Measurements from ENCODE around the gene POMT2. TPM values are rescaled to one million over a fixed set of nuclear protein-coding genes. Genes with fewer than 3 reads are reported as not detected.
"Not testable (repeated sequence)": the region's sequence is repeated elsewhere in the genome, so short reads cannot be mapped to it uniquely, and the experiment has no call there.

Gene POMT2
- total RNA-seq, 1 donor = 2.8 TPM

DNA sequence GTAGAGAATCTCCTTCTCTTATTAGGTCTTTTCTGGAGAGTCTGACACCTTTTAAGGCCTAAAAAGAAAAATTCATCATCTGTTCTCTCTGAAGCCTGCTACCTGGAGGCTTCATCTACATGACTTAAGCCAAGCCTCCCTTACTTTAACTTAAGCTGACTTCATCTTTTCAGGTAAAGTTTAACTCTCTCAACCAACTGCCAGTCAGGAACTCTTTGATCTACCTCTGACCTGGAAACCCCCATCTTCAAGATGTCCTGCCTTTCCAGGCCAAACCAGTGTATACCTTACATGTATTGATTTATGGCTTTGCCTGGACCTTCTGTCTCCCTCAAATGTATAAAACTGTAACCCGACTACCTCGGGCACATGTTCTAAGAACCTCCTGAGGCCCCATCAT lies 17.6 kb upstream of the POMT2 start:
- Histone ChIP-seq H3K4me1 (ENCODE audit: insufficient read depth, low read length) (no peaks in the 10 kb centered on the region), H3K27me3 (ENCODE audit: insufficient read depth, low read length) (no peaks in the 10 kb centered on the region), H3K9me3 (ENCODE audit: low read depth, low read length) (no peaks in the 10 kb centered on the region), H3K4me3 (ENCODE audit: low read length) (no peak overlapping the region)

DNA sequence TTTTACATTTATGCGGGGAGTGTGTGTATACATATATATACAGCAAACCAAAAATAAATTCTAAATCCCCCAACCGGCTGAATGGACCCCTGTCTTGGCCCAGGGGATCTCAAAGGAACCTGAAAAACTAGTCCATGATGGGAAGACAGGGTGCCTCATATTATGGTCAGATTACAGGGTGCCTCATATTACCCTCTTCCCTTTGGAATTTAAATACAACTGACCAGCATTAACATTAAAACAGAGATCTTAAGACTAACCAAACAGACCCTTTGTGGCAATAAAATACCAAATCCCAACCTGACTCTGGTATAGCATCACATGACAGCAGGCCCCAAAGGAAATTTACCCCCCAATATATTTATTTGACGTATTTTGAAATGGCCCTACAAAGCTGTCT lies 17.2 kb upstream of the POMT2 start:
- H3K4me3 ChIP-seq (ENCODE audit: low read length) = no peak overlapping the region

GRCh38 chr14:77337255-77337654 lies 16.6 kb upstream of the POMT2 start:
- not testable (repeated sequence) for H3K27me3 ChIP-seq (ENCODE audit: insufficient read depth, low read length); H3K4me1 ChIP-seq (ENCODE audit: insufficient read depth, low read length); H3K4me3 ChIP-seq (ENCODE audit: low read length); H3K9me3 ChIP-seq (ENCODE audit: low read depth, low read length)

More for the DNA sequence above, 17.2 kb upstream of the POMT2 start:
- H3K9me3 ChIP-seq (ENCODE audit: low read depth, low read length) = no peaks in the 10 kb centered on the region
- H3K27me3 ChIP-seq (ENCODE audit: insufficient read depth, low read length) = no peaks in the 10 kb centered on the region
- H3K4me1 ChIP-seq (ENCODE audit: insufficient read depth, low read length) = no peaks in the 10 kb centered on the region

DNA sequence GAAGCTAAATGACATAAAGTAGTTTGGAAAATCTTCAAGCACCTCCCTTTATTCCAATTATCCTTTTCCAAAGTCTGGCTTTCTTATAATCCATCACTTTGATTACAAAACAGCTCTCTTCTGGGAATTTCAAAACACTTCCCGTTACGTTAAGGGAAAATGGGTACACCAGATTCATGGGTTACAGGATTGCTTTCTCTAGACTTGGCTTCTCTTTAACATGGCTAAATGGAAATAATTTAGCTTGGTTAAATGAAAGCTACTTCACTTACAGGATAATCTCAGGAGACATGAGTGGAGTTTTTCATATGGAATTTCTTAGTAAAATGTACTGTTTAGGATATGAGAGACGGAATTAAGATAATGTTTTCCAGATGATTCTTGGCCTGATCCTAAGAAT lies 14.9 kb upstream of the POMT2 start:
- H3K9me3 ChIP-seq (ENCODE audit: low read depth, low read length) = no peaks in the 10 kb centered on the region
- no peaks in the 10 kb centered on the region for H3K27me3 ChIP-seq (ENCODE audit: insufficient read depth, low read length)
- H3K4me3 ChIP-seq (ENCODE audit: low read length) = no peak overlapping the region
- H3K4me1 ChIP-seq (ENCODE audit: insufficient read depth, low read length) = no peaks in the 10 kb centered on the region

DNA sequence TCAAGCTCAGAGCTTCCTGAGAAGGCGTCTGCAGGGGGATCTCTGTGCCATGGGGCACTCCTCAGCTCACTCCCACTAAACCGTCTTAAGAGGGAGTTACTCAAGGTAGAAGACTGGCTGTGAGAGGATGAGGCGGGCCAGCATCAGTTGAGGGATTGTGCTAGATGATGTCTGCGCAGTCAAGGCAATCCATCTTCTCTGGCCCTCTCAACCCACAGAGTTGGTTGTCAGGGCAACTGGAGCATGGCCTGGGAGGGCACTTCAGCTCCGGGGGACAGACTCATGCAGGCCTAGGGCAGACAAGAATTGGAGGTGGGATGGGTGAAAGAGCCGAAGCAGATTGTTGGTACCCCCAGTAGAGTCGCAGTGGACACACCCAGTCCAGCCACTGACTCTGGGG lies 9.2 kb upstream of the POMT2 start:
- no peaks in the 10 kb centered on the region for H3K9me3 ChIP-seq (ENCODE audit: low read depth, low read length)
- H3K4me3 ChIP-seq (ENCODE audit: low read length) = no peak overlapping the region
- H3K27me3 ChIP-seq (ENCODE audit: insufficient read depth, low read length) = no peaks in the 10 kb centered on the region
- no peaks in the 10 kb centered on the region for H3K4me1 ChIP-seq (ENCODE audit: insufficient read depth, low read length)

GRCh38 chr14:77327111-77327510 lies 6.4 kb upstream of the POMT2 start:
- Histone ChIP-seq H3K4me1 (ENCODE audit: insufficient read depth, low read length) (peaks cover 7% of the 10 kb centered on the region), H3K27me3 (ENCODE audit: insufficient read depth, low read length) (no peaks in the 10 kb centered on the region), H3K4me3 (ENCODE audit: low read length) (no peak overlapping the region), H3K9me3 (ENCODE audit: low read depth, low read length) (no peaks in the 10 kb centered on the region)

GRCh38 chr14:77325746-77326094 lies 5.0 kb upstream of the POMT2 start:
- Histone ChIP-seq H3K4me3 (ENCODE audit: low read length) (no peak overlapping the region), H3K27me3 (ENCODE audit: insufficient read depth, low read length) (no peaks in the 10 kb centered on the region), H3K4me1 (ENCODE audit: insufficient read depth, low read length) (peaks cover 10% of the 10 kb centered on the region), H3K9me3 (ENCODE audit: low read depth, low read length) (no peaks in the 10 kb centered on the region)

GRCh38 chr14:77324816-77325745 lies 4.4 kb upstream of the POMT2 start:
- Histone ChIP-seq H3K9me3 (ENCODE audit: low read depth, low read length) (no peaks in the 10 kb centered on the region), H3K27me3 (ENCODE audit: insufficient read depth, low read length) (no peaks in the 10 kb centered on the region), H3K4me3 (ENCODE audit: low read length) (no peak overlapping the region)

DNA sequence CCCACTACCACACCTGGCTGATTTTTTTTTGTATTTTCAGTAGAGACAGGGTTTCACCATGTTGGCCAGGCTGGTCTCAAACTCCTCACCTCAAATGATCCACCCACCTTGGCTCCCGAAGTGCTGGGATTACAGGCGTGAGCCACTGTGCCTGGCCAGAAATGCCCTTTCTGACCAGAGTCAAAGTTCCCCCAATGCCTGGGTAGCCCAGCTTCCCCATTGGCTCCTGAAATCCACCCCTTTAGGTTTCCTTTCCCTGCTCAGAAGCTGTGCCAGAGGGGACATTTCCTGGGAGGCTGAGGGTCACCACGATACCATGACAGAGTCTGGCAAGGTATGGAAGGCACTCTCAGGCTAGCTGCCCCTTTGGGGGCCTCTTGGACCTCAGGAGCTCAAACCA lies 3.6 kb upstream of the POMT2 start:
- no peaks in the 10 kb centered on the region for H3K9me3 ChIP-seq (ENCODE audit: low read depth, low read length)
- peaks cover 18% of the 10 kb centered on the region for H3K4me1 ChIP-seq (ENCODE audit: insufficient read depth, low read length)
- no peaks in the 10 kb centered on the region for H3K27me3 ChIP-seq (ENCODE audit: insufficient read depth, low read length)
- H3K4me3 ChIP-seq (ENCODE audit: low read length) = no peak overlapping the region

More at GRCh38 chr14:77324816-77325745, 4.4 kb upstream of the POMT2 start:
- H3K4me1 ChIP-seq (ENCODE audit: insufficient read depth, low read length) = peaks cover 11% of the 10 kb centered on the region

GRCh38 chr14:77323571-77323970 lies 2.9 kb upstream of the POMT2 start:
- Histone ChIP-seq H3K9me3 (ENCODE audit: low read depth, low read length) (no peaks in the 10 kb centered on the region), H3K4me3 (ENCODE audit: low read length) (no peak overlapping the region), H3K27me3 (ENCODE audit: insufficient read depth, low read length) (no peaks in the 10 kb centered on the region)

DNA sequence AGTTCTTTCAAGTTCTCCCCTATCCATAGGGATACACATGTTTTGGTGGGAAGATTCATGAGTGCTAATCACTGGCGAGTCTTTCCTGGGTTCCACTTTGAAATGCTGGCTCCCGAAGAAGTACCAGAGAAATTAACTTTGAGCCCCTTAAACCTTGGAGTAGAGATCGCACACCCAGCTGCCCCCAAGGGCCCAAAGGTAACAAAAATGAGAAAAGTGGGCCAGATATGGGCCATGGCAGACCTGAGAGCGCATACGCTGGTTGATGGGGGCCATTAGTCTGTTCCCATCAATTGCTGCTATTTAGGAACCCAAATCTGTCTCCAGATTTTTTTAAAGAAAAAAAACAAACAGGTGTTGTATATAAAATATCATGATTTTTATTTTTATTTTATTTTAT lies 2.3 kb upstream of the POMT2 start:
- Histone ChIP-seq H3K4me3 (ENCODE audit: low read length) (no peak overlapping the region), H3K4me1 (ENCODE audit: insufficient read depth, low read length) (peaks cover 18% of the 10 kb centered on the region), H3K27me3 (ENCODE audit: insufficient read depth, low read length) (no peaks in the 10 kb centered on the region), H3K9me3 (ENCODE audit: low read depth, low read length) (no peaks in the 10 kb centered on the region)

More at GRCh38 chr14:77323571-77323970, 2.9 kb upstream of the POMT2 start:
- peaks cover 18% of the 10 kb centered on the region for H3K4me1 ChIP-seq (ENCODE audit: insufficient read depth, low read length)

- peaks cover 18% of the 10 kb centered on the region for H3K4me1 ChIP-seq (ENCODE audit: insufficient read depth, low read length)
- no peaks in the 10 kb centered on the region for H3K27me3 ChIP-seq (ENCODE audit: insufficient read depth, low read length)
- H3K9me3 ChIP-seq (ENCODE audit: low read depth, low read length) = no peaks in the 10 kb centered on the region
- no peak overlapping the region for H3K4me3 ChIP-seq (ENCODE audit: low read length)
Measured at GRCh38 chr14:77322250-77322902, 1.7 kb upstream of the POMT2 start.

GRCh38 chr14:77319422-77319821 lies 1.3 kb downstream of the POMT2 start:
- Histone ChIP-seq H3K27me3 (ENCODE audit: insufficient read depth, low read length) (no peaks in the 10 kb centered on the region), H3K4me1 (ENCODE audit: insufficient read depth, low read length) (peaks cover 18% of the 10 kb centered on the region), H3K4me3 (ENCODE audit: low read length) (no peak overlapping the region), H3K9me3 (ENCODE audit: low read depth, low read length) (no peaks in the 10 kb centered on the region)

GRCh38 chr14:77318756-77319155 lies 1.9 kb downstream of the POMT2 start:
- H3K9me3 ChIP-seq (ENCODE audit: low read depth, low read length); H3K27me3 ChIP-seq (ENCODE audit: insufficient read depth, low read length); H3K4me3 ChIP-seq (ENCODE audit: low read length): not testable (repeated sequence)
- peaks cover 18% of the 10 kb centered on the region for H3K4me1 ChIP-seq (ENCODE audit: insufficient read depth, low read length)

DNA sequence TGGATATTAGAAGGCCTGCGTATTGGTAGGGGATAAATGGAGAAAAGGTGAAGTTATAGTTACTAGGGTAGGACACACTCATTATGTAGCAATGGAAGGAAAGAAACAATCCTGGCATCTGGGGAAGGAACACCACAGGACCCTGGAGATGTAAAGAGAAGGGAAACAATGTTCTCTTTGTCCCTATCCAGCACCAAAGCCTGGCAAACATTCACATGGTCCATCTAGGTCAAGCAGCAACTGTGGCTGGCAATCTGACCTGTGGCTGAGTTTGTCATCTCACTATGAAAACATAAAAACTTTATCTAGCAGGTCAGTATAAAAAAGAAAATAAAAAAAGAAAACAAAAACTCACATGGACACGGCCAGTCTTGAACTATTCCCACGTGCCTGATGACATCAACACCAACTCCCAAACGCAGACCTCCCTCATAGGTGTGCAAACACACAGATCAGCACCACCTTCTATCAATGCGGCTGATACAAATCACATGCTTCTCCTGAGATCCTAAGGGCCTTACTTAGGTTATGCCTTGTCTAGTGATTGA lies 2.6 kb downstream of the POMT2 start:
- no peaks in the 10 kb centered on the region for H3K27me3 ChIP-seq (ENCODE audit: insufficient read depth, low read length)
- no peaks in the 10 kb centered on the region for H3K9me3 ChIP-seq (ENCODE audit: low read depth, low read length)
- no peak overlapping the region for H3K4me3 ChIP-seq (ENCODE audit: low read length)
- H3K4me1 ChIP-seq (ENCODE audit: insufficient read depth, low read length) = peaks cover 18% of the 10 kb centered on the region
